NCI-H1930 (cell line): ENCODE measurements around the gene ARL5A.

Experiments
- DNase-seq, 2 experiments: peaks; one replicate each; lab custom pipeline; 2025; lab: John Stamatoyannopoulos, UW

ARL5A gene

GRCh38 chr2:151766437-151767153, 61.6 kb downstream of the ARL5A start:
- no peak for DNase-seq

GRCh38 chr2:151765760-151766410, 62.3 kb downstream of the ARL5A start:
- DNase-seq: no peak

- no peak for DNase-seq
Measured at GRCh38 chr2:151762694-151763093, 65.5 kb downstream of the ARL5A start.

DNA sequence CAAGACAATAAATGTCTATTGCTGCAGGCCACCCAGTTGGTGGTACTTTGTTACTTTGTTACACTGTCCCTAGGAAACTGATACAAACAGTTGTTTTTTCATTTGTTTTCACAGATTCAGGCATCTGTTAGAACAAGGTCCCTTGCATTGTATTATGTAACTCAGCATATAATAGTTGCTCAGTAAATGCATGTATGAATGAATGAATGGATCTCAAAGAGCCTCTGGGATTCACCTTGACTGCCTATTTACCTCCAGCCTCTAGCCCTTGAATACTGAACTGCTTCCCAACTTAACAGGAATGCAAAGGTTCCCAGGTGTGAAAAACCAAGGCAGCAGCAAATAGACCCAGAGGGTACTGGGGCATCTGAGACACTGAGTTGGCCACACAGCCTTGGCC, 66.5 kb downstream of the ARL5A start:
- no peak for DNase-seq

DNA sequence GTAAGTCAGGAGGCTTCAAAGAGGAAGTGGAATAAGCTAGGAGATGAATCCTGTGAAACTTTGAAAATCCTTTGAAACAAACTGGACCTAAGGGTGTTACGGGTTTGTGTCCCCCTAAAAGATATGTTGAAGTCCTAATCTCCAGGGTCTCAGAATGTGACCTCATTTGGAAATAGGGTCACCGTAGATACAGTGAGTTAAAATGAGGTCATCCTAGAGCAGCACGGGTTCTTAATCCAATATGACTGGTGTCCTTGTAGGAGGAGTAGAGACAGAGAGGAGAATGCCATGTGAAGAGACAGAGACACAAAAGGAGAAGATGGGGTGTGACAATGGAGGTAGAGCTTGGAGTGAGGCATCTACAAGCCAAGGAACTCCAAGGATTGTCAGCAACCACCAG, 67.0 kb downstream of the ARL5A start:
- no peak for DNase-seq

DNA sequence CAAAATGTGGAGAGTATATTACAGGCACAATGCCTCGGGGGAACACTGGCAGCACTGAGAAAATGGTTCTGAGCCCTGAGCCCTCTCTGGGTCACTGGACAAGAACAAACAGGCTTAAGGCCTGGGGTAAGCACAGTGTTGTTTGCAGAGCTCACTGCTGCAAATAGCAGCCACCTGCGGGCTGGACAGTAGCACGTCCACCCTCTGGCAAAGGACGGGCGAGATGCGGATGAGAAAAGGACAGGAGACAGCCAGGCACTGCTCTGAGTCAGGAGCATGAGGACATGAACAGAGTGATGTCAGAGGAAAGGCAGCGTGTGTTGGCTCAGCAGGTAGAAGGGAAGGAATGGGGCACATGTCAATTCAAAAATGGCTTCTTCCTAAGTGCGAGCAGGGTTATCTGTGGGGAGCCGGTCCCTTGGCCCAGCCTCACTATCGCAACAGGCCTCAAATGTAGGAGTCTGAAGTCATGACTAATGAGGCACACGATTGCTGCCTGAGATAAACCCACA, 68.0 kb downstream of the ARL5A start:
- DNase-seq: no peak

GRCh38 chr2:151758744-151759143, 69.5 kb downstream of the ARL5A start:
- no peak for DNase-seq

GRCh38 chr2:151757861-151758260, 70.4 kb downstream of the ARL5A start:
- DNase-seq: no peak

DNA sequence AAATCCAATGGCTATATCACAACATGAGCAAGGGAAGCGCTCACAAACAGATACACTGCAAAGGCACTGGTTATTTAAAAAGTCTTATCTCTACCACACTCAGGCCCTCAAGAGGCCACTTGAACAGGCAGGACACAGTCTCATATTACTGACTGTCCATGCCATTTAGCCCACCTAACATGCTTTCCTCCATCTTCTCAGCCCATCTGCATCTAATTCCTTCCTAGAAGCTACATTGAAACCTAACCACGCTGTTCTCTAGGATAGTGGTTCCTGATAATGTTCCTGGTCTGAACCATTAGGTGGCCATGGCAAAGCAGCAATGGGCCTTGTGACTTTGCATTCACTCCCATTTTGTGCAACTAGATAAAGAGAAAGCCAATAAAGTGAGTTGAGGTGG, 71.4 kb downstream of the ARL5A start:
- no peak for DNase-seq

DNA sequence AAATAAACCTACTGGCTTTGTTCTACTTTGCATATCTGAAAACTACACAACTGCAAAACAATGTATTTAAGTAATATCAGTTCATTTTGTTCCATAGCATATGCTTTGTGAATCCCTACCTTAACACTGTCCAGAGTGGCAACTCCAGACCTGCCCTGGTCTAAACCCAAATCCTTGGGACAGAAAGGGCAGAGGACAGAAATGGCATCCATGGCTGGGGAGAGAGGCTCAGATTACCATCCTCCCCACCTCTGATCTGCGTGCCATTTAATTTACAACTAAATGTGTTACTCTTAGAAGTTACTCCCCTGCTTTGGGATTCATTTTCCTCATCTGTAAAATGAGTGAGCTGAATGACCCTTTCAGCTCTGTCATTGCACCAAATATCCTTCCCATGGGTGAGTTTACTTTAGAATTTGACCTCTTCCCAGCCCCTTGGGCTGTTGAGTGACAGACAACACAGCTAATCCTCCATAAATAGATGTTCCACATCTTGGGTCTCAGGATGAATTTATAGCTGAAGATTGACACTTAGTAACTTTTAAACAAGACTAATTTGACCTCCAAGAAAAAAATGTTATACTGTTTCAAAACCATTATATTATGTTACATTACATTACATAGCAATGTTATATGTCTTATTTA, 73.8 kb downstream of the ARL5A start:
- no peak for DNase-seq

DNA sequence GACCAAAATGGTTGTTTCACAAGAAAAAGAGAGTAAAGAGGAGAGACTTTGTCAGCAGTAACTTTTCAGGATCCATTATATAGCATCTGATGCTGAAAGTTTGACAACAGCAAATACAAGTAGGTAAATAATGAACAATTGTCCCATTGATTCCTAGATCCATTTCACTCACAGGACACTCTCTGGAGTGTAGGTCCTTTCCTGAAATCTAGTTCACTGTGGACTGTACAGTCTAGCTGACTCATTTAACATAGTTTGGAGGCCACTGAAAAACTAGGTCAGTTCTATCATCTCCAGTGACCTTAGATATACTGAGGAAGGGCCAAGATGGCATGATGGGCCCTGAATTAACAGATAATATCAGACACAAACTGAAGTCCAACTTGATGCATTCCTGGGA, 74.7 kb downstream of the ARL5A start:
- no peak for DNase-seq
